A673 (cell line): ENCODE measurements around the gene TMEM97.

Source experiments
- EZH2 ChIP-seq: fragments of 200-600 bp; sonication (generic); IDR thresholded peaks from 2 replicates; pipeline ENCODE4 v1.6.1; 2017; ENCODE audit warnings: borderline replicate concordance, low read depth, mild to moderate bottlenecking, mixed read lengths, antibody characterized with exemption, low read length; ENCODE audit not compliant: poor library complexity, severe bottlenecking
- TF ChIP-seq, protein P1 (sequence below): fragments of 300-800, 200-600 bp; sonication (generic); conservative IDR thresholded peaks from 2 replicates; pipeline ENCODE4 v1.5.1; 2017; ENCODE audit warnings: low read depth, mild to moderate bottlenecking, antibody characterized with exemption, low read length, moderate library complexity, mixed read lengths

- TF ChIP-seq, protein P1, sequence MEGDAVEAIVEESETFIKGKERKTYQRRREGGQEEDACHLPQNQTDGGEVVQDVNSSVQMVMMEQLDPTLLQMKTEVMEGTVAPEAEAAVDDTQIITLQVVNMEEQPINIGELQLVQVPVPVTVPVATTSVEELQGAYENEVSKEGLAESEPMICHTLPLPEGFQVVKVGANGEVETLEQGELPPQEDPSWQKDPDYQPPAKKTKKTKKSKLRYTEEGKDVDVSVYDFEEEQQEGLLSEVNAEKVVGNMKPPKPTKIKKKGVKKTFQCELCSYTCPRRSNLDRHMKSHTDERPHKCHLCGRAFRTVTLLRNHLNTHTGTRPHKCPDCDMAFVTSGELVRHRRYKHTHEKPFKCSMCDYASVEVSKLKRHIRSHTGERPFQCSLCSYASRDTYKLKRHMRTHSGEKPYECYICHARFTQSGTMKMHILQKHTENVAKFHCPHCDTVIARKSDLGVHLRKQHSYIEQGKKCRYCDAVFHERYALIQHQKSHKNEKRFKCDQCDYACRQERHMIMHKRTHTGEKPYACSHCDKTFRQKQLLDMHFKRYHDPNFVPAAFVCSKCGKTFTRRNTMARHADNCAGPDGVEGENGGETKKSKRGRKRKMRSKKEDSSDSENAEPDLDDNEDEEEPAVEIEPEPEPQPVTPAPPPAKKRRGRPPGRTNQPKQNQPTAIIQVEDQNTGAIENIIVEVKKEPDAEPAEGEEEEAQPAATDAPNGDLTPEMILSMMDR, result no peak
- TF ChIP-seq EZH2, result no peak
These were observed 24.5 kb downstream of the TMEM97 start for GRCh38 chr17:28343491-28343932.
